ENCODE measurements around the gene FASTK.
"Not testable (repeated sequence)": the region's sequence is repeated elsewhere in the genome, so short reads cannot be mapped to it uniquely, and the experiment has no call there.

FASTK gene

GRCh38 chr7:151046603-151047573 is 33.7 kb downstream of the FASTK start:
- no peak overlapping the region for H3K4me3 ChIP-seq (ENCODE audit: low read depth, low read length)
- TF ChIP-seq, protein P1, sequence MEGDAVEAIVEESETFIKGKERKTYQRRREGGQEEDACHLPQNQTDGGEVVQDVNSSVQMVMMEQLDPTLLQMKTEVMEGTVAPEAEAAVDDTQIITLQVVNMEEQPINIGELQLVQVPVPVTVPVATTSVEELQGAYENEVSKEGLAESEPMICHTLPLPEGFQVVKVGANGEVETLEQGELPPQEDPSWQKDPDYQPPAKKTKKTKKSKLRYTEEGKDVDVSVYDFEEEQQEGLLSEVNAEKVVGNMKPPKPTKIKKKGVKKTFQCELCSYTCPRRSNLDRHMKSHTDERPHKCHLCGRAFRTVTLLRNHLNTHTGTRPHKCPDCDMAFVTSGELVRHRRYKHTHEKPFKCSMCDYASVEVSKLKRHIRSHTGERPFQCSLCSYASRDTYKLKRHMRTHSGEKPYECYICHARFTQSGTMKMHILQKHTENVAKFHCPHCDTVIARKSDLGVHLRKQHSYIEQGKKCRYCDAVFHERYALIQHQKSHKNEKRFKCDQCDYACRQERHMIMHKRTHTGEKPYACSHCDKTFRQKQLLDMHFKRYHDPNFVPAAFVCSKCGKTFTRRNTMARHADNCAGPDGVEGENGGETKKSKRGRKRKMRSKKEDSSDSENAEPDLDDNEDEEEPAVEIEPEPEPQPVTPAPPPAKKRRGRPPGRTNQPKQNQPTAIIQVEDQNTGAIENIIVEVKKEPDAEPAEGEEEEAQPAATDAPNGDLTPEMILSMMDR (IDR thresholded peaks at IDR 0.05; ENCODE audit: control insufficient read depth, extremely low read depth, insufficient read depth) = no peak
- DNase-seq (ENCODE audit: low read depth) = no peak

DNA sequence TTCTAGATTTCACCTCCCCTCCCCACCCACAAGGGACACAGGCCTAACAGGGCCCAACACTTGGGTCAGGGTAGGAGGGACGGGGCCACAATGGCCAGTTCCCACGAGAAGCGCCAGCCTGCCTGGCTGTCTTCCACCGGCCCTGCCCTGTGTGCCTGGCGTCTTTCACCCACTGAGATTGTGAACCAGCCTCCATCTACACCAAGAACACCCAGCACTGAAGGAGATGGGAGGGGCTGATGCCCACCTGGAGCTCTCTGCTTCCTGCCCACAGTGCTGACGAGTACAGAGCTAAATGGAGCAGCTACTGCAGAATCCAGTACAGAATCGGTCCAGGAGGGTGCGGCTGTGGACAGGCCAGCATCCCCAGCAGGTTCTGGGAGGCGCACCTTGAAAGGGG is 34.6 kb downstream of the FASTK start:
- no peak for DNase-seq (ENCODE audit: low read depth)
- TF ChIP-seq, protein P1 (IDR thresholded peaks at IDR 0.05; ENCODE audit: control insufficient read depth, extremely low read depth, insufficient read depth) = no peak

GRCh38 chr7:151045262-151045661 is 35.3 kb downstream of the FASTK start:
- TF ChIP-seq, protein P1 (IDR thresholded peaks at IDR 0.05; ENCODE audit: control insufficient read depth, extremely low read depth, insufficient read depth) = no peak
- no peak overlapping the region for H3K4me3 ChIP-seq (ENCODE audit: low read depth, low read length)
- DNase-seq (ENCODE audit: low read depth) = no peak

More for the DNA sequence above, 34.6 kb downstream of the FASTK start:
- H3K4me3 ChIP-seq (ENCODE audit: low read depth, low read length) = no peak overlapping the region

DNA sequence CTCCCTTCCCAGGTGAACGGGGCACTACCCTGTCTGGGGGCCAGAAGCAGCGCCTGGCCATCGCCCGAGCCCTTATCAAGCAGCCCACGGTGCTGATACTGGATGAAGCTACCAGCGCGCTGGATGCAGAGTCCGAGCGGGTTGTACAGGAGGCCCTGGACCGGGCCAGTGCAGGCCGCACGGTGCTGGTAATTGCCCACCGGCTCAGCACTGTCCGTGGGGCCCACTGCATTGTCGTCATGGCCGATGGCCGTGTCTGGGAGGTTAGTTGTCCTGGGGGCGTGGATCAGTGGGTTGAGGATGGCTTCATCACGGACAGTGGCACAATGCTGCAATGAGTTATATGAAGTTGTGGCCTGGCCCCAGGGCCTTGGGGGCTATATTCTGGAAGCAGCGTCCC is 36.6 kb downstream of the FASTK start:
- DNase-seq (ENCODE audit: low read depth) = no peak
- H3K4me3 ChIP-seq (ENCODE audit: low read depth, low read length) = no peak overlapping the region
- TF ChIP-seq, protein P1 (IDR thresholded peaks at IDR 0.05; ENCODE audit: control insufficient read depth, extremely low read depth, insufficient read depth) = no peak

- DNase-seq (ENCODE audit: low read depth); H3K4me3 ChIP-seq (ENCODE audit: low read depth, low read length): not testable (repeated sequence)
These were observed 37.2 kb downstream of the FASTK start for GRCh38 chr7:151043449-151043848.

- H3K4me3 ChIP-seq (ENCODE audit: low read depth, low read length) = no peak overlapping the region
- TF ChIP-seq, protein P1 (IDR thresholded peaks at IDR 0.05; ENCODE audit: control insufficient read depth, extremely low read depth, insufficient read depth) = no peak
- DNase-seq (ENCODE audit: low read depth) = no peak
These were observed 39.8 kb downstream of the FASTK start for GRCh38 chr7:151040616-151041375.

GRCh38 chr7:151039850-151040548 is 40.6 kb downstream of the FASTK start:
- H3K4me3 ChIP-seq (ENCODE audit: low read depth, low read length) = no peak overlapping the region
- no peak for DNase-seq (ENCODE audit: low read depth)
- TF ChIP-seq, protein P1 (IDR thresholded peaks at IDR 0.05; ENCODE audit: control insufficient read depth, extremely low read depth, insufficient read depth) = no peak
